Sigmoid colon (tissue), 4 donors: ENCODE results near the gene ZYG11B.
"Not testable (repeated sequence)": the region's sequence is repeated elsewhere in the genome, so short reads cannot be mapped to it uniquely, and the experiment has no call there.

Source experiments
- EP300 ChIP-seq, 4 donors: sonication (generic); formaldehyde crosslinking; IDR thresholded peaks; one replicate each; pipeline ENCODE4 v1.6.1; 2017; ENCODE audit warnings: antibody characterized with exemption in 4 of 4
- POLR2AphosphoS5 ChIP-seq, 4 donors: sonication (generic); formaldehyde crosslinking; IDR thresholded peaks; one replicate each; pipeline ENCODE4 v1.6.1; 2017; ENCODE audit warnings: antibody characterized with exemption in 4 of 4

GRCh38 chr1:52735371-52735770 is 9.1 kb downstream of the ZYG11B start:
- not testable (repeated sequence) for TF ChIP-seq POLR2AphosphoS5, EP300 (IDR thresholded peaks at IDR 0.05)
